H1 (cell line): ENCODE results near the gene EIF1AX. TPM values are rescaled to one million over a fixed set of nuclear protein-coding genes. Genes with fewer than 3 reads are reported as not detected.

Experiments
- CTCF ChIA-PET: fragments of 300-600 bp; sonication (Branson Sonifier 250); formaldehyde crosslinking; loops from one replicate; lab custom pipeline; 2021; ENCODE audit not compliant: partially characterized antibody; lab: Charles Lee
- POLR2A ChIA-PET: fragments of 300-600 bp; sonication (Branson Sonifier 250); formaldehyde crosslinking; loops from one replicate; lab custom pipeline; 2021; ENCODE audit warnings: inconsistent platforms; ENCODE audit not compliant: partially characterized antibody; lab: Charles Lee
- DNase-seq, 2 experiments: peaks; one replicate each; pipeline versions ENCODE4 v3.0.0 to v3.0.0-alpha.2; 2010 to 2022; ENCODE audit warnings: low spot score in 2 of 2, low read depth in 1 of 2, mixed read lengths in 1 of 2
- FAIRE-seq: peaks from 2 replicates; lab custom pipeline; 2011; peaks lifted over from hg19 to GRCh38; lab: Jason Lieb, UNC
- H2AFZ ChIP-seq: 2 replicates; pipeline ENCODE4 v1.8.1; 2012; ENCODE audit warnings: low read length, inconsistent platforms
- H2AK5ac ChIP-seq: 2 replicates; pipeline ENCODE4 v1.6.1; 2013; ENCODE audit warnings: low read depth, low read length
- H2BK120ac ChIP-seq: replicated peaks from 2 replicates; pipeline ENCODE3; 2013; ENCODE audit warnings: low read depth, low read length, inconsistent platforms
- H2BK12ac ChIP-seq: 2 replicates; pipeline ENCODE4 v1.6.1; 2013; ENCODE audit warnings: low read depth, low read length
- H2BK15ac ChIP-seq: 2 replicates; pipeline ENCODE4 v1.6.1; 2013; ENCODE audit warnings: low read length
- H2BK20ac ChIP-seq: 2 replicates; pipeline ENCODE4 v1.6.1; 2013; ENCODE audit warnings: low read length
- H2BK5ac ChIP-seq: 2 replicates; pipeline ENCODE4 v1.6.1; 2013; ENCODE audit warnings: low read depth, low read length
- H3K14ac ChIP-seq: 2 replicates; pipeline ENCODE4 v1.6.1; 2013; ENCODE audit warnings: inconsistent platforms; ENCODE audit not compliant: insufficient read length
- H3K18ac ChIP-seq: 2 replicates; pipeline ENCODE4 v1.6.1; 2013; ENCODE audit warnings: low read length; ENCODE audit errors: extremely low read depth
- H3K23ac ChIP-seq: 2 replicates; pipeline ENCODE4 v1.6.1; 2013; ENCODE audit warnings: inconsistent platforms; ENCODE audit not compliant: insufficient read length
- H3K23me2 ChIP-seq: 2 replicates; pipeline ENCODE4 v1.6.1; 2013; ENCODE audit warnings: low read depth, low read length
- H3K27ac ChIP-seq: 2 replicates; pipeline ENCODE4 v1.6.1; 2011; ENCODE audit warnings: low read depth, low read length, inconsistent platforms
- H3K27me3 ChIP-seq, 4 experiments: replicated peaks in 1 of 4; 1 replicate in 1 of 4; 2 replicates in 3 of 4; pipeline versions ENCODE4 v1.6.1 to v1.8.1; 2011 to 2013; ENCODE audit warnings: low read length in 3 of 4, mild to moderate bottlenecking in 3 of 4, inconsistent platforms in 2 of 4, mixed read lengths in 2 of 4, moderate library complexity in 1 of 4; ENCODE audit not compliant: control insufficient read depth in 3 of 4, insufficient read depth in 3 of 4; ENCODE audit errors: extremely low read depth in 1 of 4
- H3K36me3 ChIP-seq, 4 experiments: 2 replicates each; pipeline versions ENCODE4 v1.6.1 to v1.8.1; 2011 to 2013; ENCODE audit warnings: mild to moderate bottlenecking in 4 of 4, low read length in 3 of 4, moderate library complexity in 2 of 4, control low read depth in 1 of 4, inconsistent platforms in 1 of 4; ENCODE audit not compliant: insufficient read depth in 4 of 4, control insufficient read depth in 2 of 4
- H3K4ac ChIP-seq: replicated peaks from 2 replicates; pipeline ENCODE3; 2013; ENCODE audit warnings: low read length, low read depth, mixed read lengths, inconsistent platforms; ENCODE audit not compliant: insufficient read length
- H3K4me1 ChIP-seq, 4 experiments: replicated peaks in 1 of 4; 1 replicate in 1 of 4; 2 replicates in 3 of 4; pipeline versions ENCODE4 v1.6.1 to v1.8.1; 2011 to 2013; ENCODE audit warnings: low read length in 3 of 4, inconsistent platforms in 2 of 4, mixed read lengths in 1 of 4; ENCODE audit not compliant: insufficient read depth in 4 of 4, control insufficient read depth in 3 of 4
- H3K4me2 ChIP-seq, 2 experiments: 2 replicates each; pipeline versions ENCODE4 v1.6.1 to v1.8.1; 2011 to 2013; ENCODE audit warnings: low read depth in 2 of 2, low read length in 2 of 2, control low read depth in 1 of 2, inconsistent platforms in 1 of 2, mild to moderate bottlenecking in 1 of 2; ENCODE audit not compliant: insufficient read depth in 1 of 2
- H3K4me3 ChIP-seq, 4 experiments: fragments of 200-600, 300-600 bp in 1 of 4; sonication (generic), shearing (Covaris generic), sonication (Bioruptor Twin) in 1 of 4; 2 replicates each; pipeline versions ENCODE4 v1.5.1 to v1.8.1; 2011 to 2016; ENCODE audit warnings: low read length in 4 of 4, low read depth in 3 of 4, control low read depth in 2 of 4, inconsistent platforms in 2 of 4, mild to moderate bottlenecking in 2 of 4, mixed read lengths in 1 of 4, moderate library complexity in 1 of 4; ENCODE audit not compliant: insufficient read depth in 2 of 4; ENCODE audit errors: extremely low read depth in 1 of 4
- H3K56ac ChIP-seq: replicated peaks from 2 replicates; pipeline ENCODE3; 2013; ENCODE audit warnings: low read depth, mild to moderate bottlenecking, mixed read lengths, low read length, inconsistent platforms; ENCODE audit not compliant: insufficient read length
- H3K79me1 ChIP-seq: 2 replicates; pipeline ENCODE4 v1.6.1; 2013; ENCODE audit warnings: low read depth, low read length, control low read depth
- H3K79me2 ChIP-seq, 2 experiments: 2 replicates each; pipeline versions ENCODE4 v1.6.1 to v1.8.1; 2012 to 2013; ENCODE audit warnings: low read length in 2 of 2, mild to moderate bottlenecking in 2 of 2, inconsistent platforms in 1 of 2; ENCODE audit not compliant: insufficient read depth in 2 of 2, control insufficient read depth in 1 of 2
- H3K9ac ChIP-seq, 4 experiments: replicated peaks in 1 of 4; 1 replicate in 1 of 4; 2 replicates in 3 of 4; pipeline versions ENCODE4 v1.6.1 to v1.8.1; 2011 to 2013; ENCODE audit warnings: low read depth in 3 of 4, low read length in 3 of 4, control low read depth in 2 of 4, mild to moderate bottlenecking in 2 of 4, moderate library complexity in 2 of 4, inconsistent platforms in 1 of 4; ENCODE audit errors: extremely low read depth in 1 of 4
- H3K9me3 ChIP-seq, 2 experiments: 2 replicates each; pipeline versions ENCODE4 v1.6.1 to v1.8.1; 2012 to 2013; ENCODE audit warnings: mild to moderate bottlenecking in 2 of 2, moderate library complexity in 2 of 2, control low read depth in 1 of 2, inconsistent platforms in 1 of 2, low read depth in 1 of 2, low read length in 1 of 2, mixed read lengths in 1 of 2; ENCODE audit not compliant: insufficient read depth in 2 of 2
- H4K20me1 ChIP-seq, 2 experiments: replicated peaks in 1 of 2; 2 replicates each; pipeline versions ENCODE3 to v1.8.1; 2011 to 2013; ENCODE audit warnings: inconsistent platforms in 2 of 2, low read length in 2 of 2, mild to moderate bottlenecking in 1 of 2; ENCODE audit not compliant: insufficient read depth in 2 of 2, control insufficient read depth in 1 of 2
- H4K5ac ChIP-seq: 2 replicates; pipeline ENCODE4 v1.6.1; 2013; ENCODE audit warnings: low read length, low read depth, mixed read lengths, inconsistent platforms; ENCODE audit not compliant: insufficient read length
- H4K8ac ChIP-seq: 2 replicates; pipeline ENCODE4 v1.8.0; 2013; ENCODE audit warnings: mild to moderate bottlenecking, moderate library complexity, low read length, inconsistent platforms; ENCODE audit not compliant: insufficient read depth; ENCODE audit errors: extremely low read depth
- H4K91ac ChIP-seq: replicated peaks from 2 replicates; pipeline ENCODE3; 2013; ENCODE audit warnings: low read length, mixed read lengths, inconsistent platforms; ENCODE audit not compliant: insufficient read length
- BCL11A ChIP-seq, 2 experiments: IDR thresholded peaks; one replicate each; pipeline ENCODE4 v1.6.1; 2011; ENCODE audit warnings: low read depth in 2 of 2, low read length in 2 of 2, mild to moderate bottlenecking in 2 of 2
- CHD2 ChIP-seq: IDR thresholded peaks from 2 replicates; pipeline ENCODE4 v1.6.1; 2012; ENCODE audit warnings: low read length, improper control_type of control experiment
- EGR1 ChIP-seq: IDR thresholded peaks from 2 replicates; pipeline ENCODE4 v1.6.1; 2011; ENCODE audit warnings: low read depth, low read length, borderline replicate concordance
- KDM1A ChIP-seq: fragments of 200-600, 300-600 bp; sonication (generic); IDR thresholded peaks from 2 replicates; pipeline ENCODE4 v1.7.1; 2016; ENCODE audit warnings: mild to moderate bottlenecking, low read length, borderline replicate concordance
- RXRA ChIP-seq: IDR thresholded peaks from 2 replicates; pipeline ENCODE4 v1.6.1; 2011; ENCODE audit warnings: low read depth, mild to moderate bottlenecking, low read length, moderate library complexity; ENCODE audit not compliant: insufficient read depth
- SP1 ChIP-seq: IDR thresholded peaks from 2 replicates; pipeline ENCODE4 v1.6.1; 2011; ENCODE audit warnings: low read depth, low read length
- WGBS, 2 experiments: shearing (Covaris generic) in 1 of 2; methylation state at CpG; one replicate each; pipeline versions ENCODE4 v1.1.6 to v1.1.7; 2013 to 2015; ENCODE audit warnings: low lambda C conversion rate in 2 of 2, mixed read lengths in 2 of 2, inconsistent platforms in 1 of 2, low coverage in 1 of 2, missing lambda C conversion rate in 1 of 2; ENCODE audit not compliant: insufficient replicate concordance in 2 of 2, insufficient coverage in 1 of 2, insufficient read length in 1 of 2; ENCODE audit errors: extremely low coverage in 1 of 2, missing lambda C conversion rate in 1 of 2; 5-methylcytosine and 5-hydroxymethylcytosine counted together
- polyA plus RNA-seq, 7 experiments: library from polyadenylated mRNA; depleted of rRNA in 3 of 7; stranded (reverse) in 5 of 7; unstranded in 2 of 7; fragments of >200 nt in 5 of 7; fragments of 200-250 nt in 2 of 7; gene quantifications; 1 replicate in 5 of 7; 2 replicates in 1 of 7; 4 replicates in 1 of 7; pipeline versions ENCODE4 v1.2.1 to v1.2.3, GENCODE V29; 2011 to 2013; ENCODE audit warnings: missing spikeins in 2 of 7, mixed read lengths in 2 of 7
- total RNA-seq: library from RNA; stranded (reverse); fragmentation: NEBNext Ultra II Directional; extraction: Animal tissue kit (Norgen Biotek cat#: 25700); gene quantifications from 2 replicates; pipeline ENCODE4 v1.2.1, GENCODE V29; 2021
- TF ChIP-seq, protein P1 (sequence below), 3 experiments: IDR thresholded peaks; 1 replicate in 2 of 3; 2 replicates in 1 of 3; pipeline versions ENCODE4 v1.5.1 to v1.6.1; 2011; ENCODE audit warnings: low read length in 3 of 3, mild to moderate bottlenecking in 3 of 3, inconsistent platforms in 2 of 3, low read depth in 1 of 3, moderate library complexity in 1 of 3; ENCODE audit not compliant: insufficient read depth in 1 of 3; ENCODE audit errors: control extremely low read depth in 1 of 3
- TF ChIP-seq, protein P2 (sequence below): IDR thresholded peaks from 2 replicates; pipeline ENCODE4 v1.6.1; 2012; ENCODE audit warnings: low read length, inconsistent platforms
- TF ChIP-seq, protein P3 (sequence below): IDR thresholded peaks from 2 replicates; pipeline ENCODE4 v1.6.1; 2012; ENCODE audit warnings: inconsistent platforms

EIF1AX gene
- total and polyA plus RNA-seq, 2 of the 8 experiments (the other 6 are each of a cell fraction or from before 2014, with no cell fraction given), result 34.0 to 175 TPM

DNA sequence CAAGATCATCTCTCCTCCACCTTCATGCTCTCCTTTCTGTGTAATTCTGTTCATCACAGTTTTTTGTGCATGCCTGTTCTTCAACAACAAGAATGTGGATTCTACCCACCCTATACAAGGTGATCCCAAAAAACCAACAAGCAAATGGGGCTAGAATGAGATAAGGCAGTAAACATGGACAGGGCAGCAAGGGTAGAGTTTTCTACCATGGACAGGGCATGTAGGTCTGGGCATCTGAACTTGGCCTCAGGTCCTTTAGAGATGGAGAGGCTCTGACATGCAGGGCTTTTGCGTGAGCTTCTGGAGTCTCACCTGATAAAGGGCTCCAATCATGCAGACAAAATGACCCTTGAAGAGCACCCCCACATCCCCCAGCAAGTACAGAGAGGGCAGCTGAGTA lies 61.4 kb downstream of the EIF1AX start:
- Histone ChIP-seq H2AFZ (no peak overlapping the region), H3K18ac (no peak overlapping the region), H3K4ac (no peak overlapping the region), H3K23me2 (no peaks in the 10 kb centered on the region), H3K4me3 (no peak overlapping the region), H3K4me1 (no peaks in the 10 kb centered on the region), H3K9me3 (no peaks in the 10 kb centered on the region), H4K5ac (no peak overlapping the region), H3K79me2 (no peaks in the 10 kb centered on the region), H3K79me1 (no peaks in the 10 kb centered on the region), H3K9ac (no peak overlapping the region), H2BK5ac (no peak overlapping the region), H2BK12ac (no peak overlapping the region), H3K36me3 (no peaks in the 10 kb centered on the region), H3K27me3 (no peaks in the 10 kb centered on the region), H3K4me2 (no peak overlapping the region), H4K20me1 (no peaks in the 10 kb centered on the region), H2BK120ac (no peak overlapping the region), H2BK15ac (no peak overlapping the region), H2BK20ac (no peak overlapping the region), H4K91ac (no peak overlapping the region), H3K56ac (no peak overlapping the region), H3K14ac (no peak overlapping the region), H4K8ac (no peak overlapping the region), H2AK5ac (no peak overlapping the region), H3K23ac (no peak overlapping the region), H3K27ac (no peak overlapping the region)
- 100% methylated on average over 1 of the region's 1 CpG; no CpG with 5 or more reads in 1 of the 2 experiments for WGBS, 2 experiments
- DNase-seq (no peak), FAIRE-seq (no peak)
- ChIA-PET CTCF (interaction anchor here (1.4 to 1.5 kb wide), 2 partner anchors 14 to 17 kb away, joined by 3 to 9 read pairs; no protein-coding TSS in a partner anchor), POLR2A (no interaction called here)
- TF ChIP-seq, protein P1, sequence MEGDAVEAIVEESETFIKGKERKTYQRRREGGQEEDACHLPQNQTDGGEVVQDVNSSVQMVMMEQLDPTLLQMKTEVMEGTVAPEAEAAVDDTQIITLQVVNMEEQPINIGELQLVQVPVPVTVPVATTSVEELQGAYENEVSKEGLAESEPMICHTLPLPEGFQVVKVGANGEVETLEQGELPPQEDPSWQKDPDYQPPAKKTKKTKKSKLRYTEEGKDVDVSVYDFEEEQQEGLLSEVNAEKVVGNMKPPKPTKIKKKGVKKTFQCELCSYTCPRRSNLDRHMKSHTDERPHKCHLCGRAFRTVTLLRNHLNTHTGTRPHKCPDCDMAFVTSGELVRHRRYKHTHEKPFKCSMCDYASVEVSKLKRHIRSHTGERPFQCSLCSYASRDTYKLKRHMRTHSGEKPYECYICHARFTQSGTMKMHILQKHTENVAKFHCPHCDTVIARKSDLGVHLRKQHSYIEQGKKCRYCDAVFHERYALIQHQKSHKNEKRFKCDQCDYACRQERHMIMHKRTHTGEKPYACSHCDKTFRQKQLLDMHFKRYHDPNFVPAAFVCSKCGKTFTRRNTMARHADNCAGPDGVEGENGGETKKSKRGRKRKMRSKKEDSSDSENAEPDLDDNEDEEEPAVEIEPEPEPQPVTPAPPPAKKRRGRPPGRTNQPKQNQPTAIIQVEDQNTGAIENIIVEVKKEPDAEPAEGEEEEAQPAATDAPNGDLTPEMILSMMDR (IDR thresholded peaks at IDR 0.05; ENCODE audit: control extremely low read depth in 1 of 3, insufficient read depth in 1 of 3, low read depth in 1 of 3, low read length in 3 of 3), result no peak
- no peak for TF ChIP-seq BCL11A (IDR thresholded peaks at IDR 0.05; ENCODE audit: low read depth in 2 of 2, low read length in 2 of 2)
- no peak for TF ChIP-seq KDM1A
- no peak for TF ChIP-seq CHD2
- TF ChIP-seq, protein P2, sequence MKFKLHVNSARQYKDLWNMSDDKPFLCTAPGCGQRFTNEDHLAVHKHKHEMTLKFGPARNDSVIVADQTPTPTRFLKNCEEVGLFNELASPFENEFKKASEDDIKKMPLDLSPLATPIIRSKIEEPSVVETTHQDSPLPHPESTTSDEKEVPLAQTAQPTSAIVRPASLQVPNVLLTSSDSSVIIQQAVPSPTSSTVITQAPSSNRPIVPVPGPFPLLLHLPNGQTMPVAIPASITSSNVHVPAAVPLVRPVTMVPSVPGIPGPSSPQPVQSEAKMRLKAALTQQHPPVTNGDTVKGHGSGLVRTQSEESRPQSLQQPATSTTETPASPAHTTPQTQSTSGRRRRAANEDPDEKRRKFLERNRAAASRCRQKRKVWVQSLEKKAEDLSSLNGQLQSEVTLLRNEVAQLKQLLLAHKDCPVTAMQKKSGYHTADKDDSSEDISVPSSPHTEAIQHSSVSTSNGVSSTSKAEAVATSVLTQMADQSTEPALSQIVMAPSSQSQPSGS, result no peak
- TF ChIP-seq, protein P3, sequence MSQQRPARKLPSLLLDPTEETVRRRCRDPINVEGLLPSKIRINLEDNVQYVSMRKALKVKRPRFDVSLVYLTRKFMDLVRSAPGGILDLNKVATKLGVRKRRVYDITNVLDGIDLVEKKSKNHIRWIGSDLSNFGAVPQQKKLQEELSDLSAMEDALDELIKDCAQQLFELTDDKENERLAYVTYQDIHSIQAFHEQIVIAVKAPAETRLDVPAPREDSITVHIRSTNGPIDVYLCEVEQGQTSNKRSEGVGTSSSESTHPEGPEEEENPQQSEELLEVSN, result no peak
- no peak for TF ChIP-seq EGR1
- TF ChIP-seq SP1, result no peak
- no peak for TF ChIP-seq RXRA
